HCT116 (cell line): ENCODE data around the gene PDE8A. TPM values are rescaled to one million over a fixed set of nuclear protein-coding genes. Genes with fewer than 3 reads are reported as not detected.

Experiments
- ATAC-seq: fragments of 200-7000 bp; cut with Tn5 transposase; 2 replicates; pipeline ENCODE4 v1.9.1; 2020; ENCODE audit warnings: mild to moderate bottlenecking, moderate library complexity
- BruUV-seq: library from RNA; stranded (reverse); fragments of 400-500 nt; replicated peaks from 2 replicates; lab custom pipeline; 2021; lab: Mats Ljungman, UMichigan
- CTCF ChIA-PET: fragments of 300-600 bp; sonication (Branson Sonifier 250); formaldehyde crosslinking; loops from one replicate; lab custom pipeline; 2021; ENCODE audit warnings: antibody characterized with exemption; lab: Charles Lee
- POLR2A ChIA-PET: fragments of 300-600, 350-600 bp; sonication (Branson Sonifier 250); formaldehyde crosslinking; loops from one replicate; lab custom pipeline; 2021; ENCODE audit warnings: antibody characterized with exemption; lab: Charles Lee
- RAD21 ChIA-PET, 2 experiments: fragments of 300-600 bp; sonication (Branson Sonifier 250); formaldehyde crosslinking; loops; one replicate each; lab custom pipeline; 2023; ENCODE audit warnings: low total read pairs in 2 of 2; ENCODE audit not compliant: uncharacterized antibody in 2 of 2, unreplicated experiment in 2 of 2, low non-redundant PET in 1 of 2; lab: Charles Lee
- DNase-seq: peaks from one replicate; pipeline ENCODE4 v3.0.0-alpha.2; 2010; ENCODE audit warnings: low read depth, low spot score
- H2AFZ ChIP-seq: fragments of 200-600 bp; shearing (Covaris generic), sonication (generic); 2 replicates; pipeline ENCODE4 v1.6.1; 2017; ENCODE audit warnings: low read depth, mixed run types, mixed read lengths, antibody characterized with exemption, low read length; ENCODE audit not compliant: poor library complexity, severe bottlenecking
- H3K27ac ChIP-seq: 2 replicates; pipeline ENCODE4 v1.5.1; 2012; ENCODE audit warnings: low read depth, low read length
- H3K27me3 ChIP-seq: fragments of 200-600 bp; sonication (generic); 2 replicates; pipeline ENCODE4 v1.6.1; 2016; ENCODE audit warnings: mixed run types, low read length, mixed read lengths; ENCODE audit not compliant: insufficient read depth
- H3K36me3 ChIP-seq, 2 experiments: fragments of 200-500 bp in 1 of 2; fragments of 200-600 bp in 1 of 2; sonication (Bioruptor generic) in 1 of 2; sonication (generic) in 1 of 2; 2 replicates each; pipeline versions ENCODE4 v1.5.1 to v1.6.1; 2014 to 2016; ENCODE audit warnings: low read length in 2 of 2, inconsistent platforms in 1 of 2, mixed read lengths in 1 of 2, mixed run types in 1 of 2; ENCODE audit not compliant: insufficient read depth in 2 of 2, control insufficient read depth in 1 of 2
- H3K4me1 ChIP-seq, 2 experiments: fragments of 200-600 bp in 1 of 2; sonication (generic) in 1 of 2; 2 replicates each; pipeline versions ENCODE4 v1.5.1 to v1.6.1; 2012 to 2017; ENCODE audit warnings: low read length in 2 of 2, inconsistent platforms in 1 of 2, mild to moderate bottlenecking in 1 of 2, mixed read lengths in 1 of 2, mixed run types in 1 of 2, moderate library complexity in 1 of 2; ENCODE audit not compliant: insufficient read depth in 2 of 2, control insufficient read depth in 1 of 2
- H3K4me2 ChIP-seq: fragments of 200-600 bp; sonication (generic); 2 replicates; pipeline ENCODE4 v1.6.1; 2017; ENCODE audit warnings: mixed run types, low read length, mixed read lengths
- H3K4me3 ChIP-seq, 2 experiments: fragments of 200-600 bp in 1 of 2; sonication (generic) in 1 of 2; replicated peaks in 1 of 2; 2 replicates each; pipeline ENCODE4 v1.5.1; 2011 to 2016; ENCODE audit warnings: low read length in 2 of 2, control low read depth in 1 of 2, low read depth in 1 of 2, mild to moderate bottlenecking in 1 of 2, mixed read lengths in 1 of 2, mixed run types in 1 of 2
- H3K79me2 ChIP-seq: fragments of 200-600 bp; sonication (generic); 2 replicates; pipeline ENCODE4 v1.6.1; 2017; ENCODE audit warnings: mild to moderate bottlenecking, mixed run types, low read length, moderate library complexity, mixed read lengths; ENCODE audit not compliant: insufficient read depth
- H3K9ac ChIP-seq: fragments of 200-600 bp; sonication (generic); 2 replicates; pipeline ENCODE4 v1.6.1; 2016; ENCODE audit warnings: low read length, mixed read lengths
- H3K9me2 ChIP-seq: fragments of 200-600 bp; sonication (generic), shearing (Covaris generic); 2 replicates; pipeline ENCODE4 v1.6.1; 2017; ENCODE audit warnings: mixed run types, mild to moderate bottlenecking, moderate library complexity; ENCODE audit not compliant: insufficient read depth
- H3K9me3 ChIP-seq, 2 experiments: fragments of 200-500 bp in 1 of 2; fragments of 200-600 bp in 1 of 2; sonication (Bioruptor generic) in 1 of 2; sonication (generic) in 1 of 2; 2 replicates each; pipeline ENCODE4 v1.6.1; 2014 to 2017; ENCODE audit warnings: low read length in 2 of 2, mixed read lengths in 2 of 2, inconsistent platforms in 1 of 2, low read depth in 1 of 2, mild to moderate bottlenecking in 1 of 2, mixed run types in 1 of 2, moderate library complexity in 1 of 2; ENCODE audit not compliant: control insufficient read depth in 1 of 2, insufficient read depth in 1 of 2
- H4K20me1 ChIP-seq: fragments of 200-600 bp; sonication (generic), shearing (Covaris generic); 2 replicates; pipeline ENCODE4 v1.6.1; 2017; ENCODE audit warnings: mixed run types, mild to moderate bottlenecking, moderate library complexity; ENCODE audit not compliant: insufficient read depth
- ATF3 ChIP-seq: IDR thresholded peaks from 2 replicates; pipeline ENCODE4 v1.6.1; 2012
- CEBPB ChIP-seq: IDR thresholded peaks from 2 replicates; pipeline ENCODE4 v1.6.1; 2012; ENCODE audit warnings: low read depth
- CTCF ChIP-seq, 3 experiments: fragments of 200-600 bp in 1 of 3; sonication (generic) in 1 of 3; IDR thresholded peaks in 2 of 3; conservative IDR thresholded peaks in 1 of 3; 2 replicates each; pipeline ENCODE4 v1.5.1; 2012 to 2017; ENCODE audit warnings: low read depth in 2 of 3, low read length in 2 of 3, antibody characterized with exemption in 1 of 3, borderline replicate concordance in 1 of 3, control low read depth in 1 of 3, mild to moderate bottlenecking in 1 of 3, mixed read lengths in 1 of 3, mixed run types in 1 of 3, moderate library complexity in 1 of 3; ENCODE audit not compliant: insufficient read depth in 1 of 3
- EGR1 ChIP-seq: IDR thresholded peaks from 2 replicates; pipeline ENCODE4 v1.6.1; 2012; ENCODE audit warnings: low read depth
- EZH2phosphoT487 ChIP-seq: fragments of 200-600 bp; IDR thresholded peaks from 2 replicates; pipeline ENCODE4 v1.6.1; 2018; ENCODE audit warnings: antibody characterized with exemption, borderline replicate concordance
- FOSL1 ChIP-seq: IDR thresholded peaks from 2 replicates; pipeline ENCODE4 v1.6.1; 2012; ENCODE audit warnings: low read depth
- JUND ChIP-seq: IDR thresholded peaks from 2 replicates; pipeline ENCODE4 v1.6.1; 2012
- MAX ChIP-seq: IDR thresholded peaks from 2 replicates; pipeline ENCODE4 v1.6.1; 2012
- RAD21 ChIP-seq: IDR thresholded peaks from 2 replicates; pipeline ENCODE4 v1.6.1; 2012; ENCODE audit warnings: low read depth, mild to moderate bottlenecking
- SP1 ChIP-seq: IDR thresholded peaks from 2 replicates; pipeline ENCODE4 v1.6.1; 2012; ENCODE audit warnings: low read depth
- SRF ChIP-seq: IDR thresholded peaks from 2 replicates; pipeline ENCODE4 v1.6.1; 2012; ENCODE audit warnings: low read depth
- YY1 ChIP-seq: IDR thresholded peaks from 2 replicates; pipeline ENCODE4 v1.6.1; 2011; ENCODE audit warnings: low read length, low read depth, moderate library complexity, mild to moderate bottlenecking; ENCODE audit not compliant: insufficient replicate concordance; ENCODE audit errors: extremely low read depth
- ZBTB33 ChIP-seq: IDR thresholded peaks from 2 replicates; pipeline ENCODE4 v1.6.1; 2011; ENCODE audit warnings: mild to moderate bottlenecking, low read length, moderate library complexity; ENCODE audit not compliant: insufficient replicate concordance; ENCODE audit errors: extremely low read depth
- ZNF274 ChIP-seq: fragments of 200-500 bp; sonication (Bioruptor generic); IDR thresholded peaks from 2 replicates; pipeline ENCODE4 v1.6.1; 2014; ENCODE audit warnings: mild to moderate bottlenecking, low read depth, low read length, inconsistent platforms
- intact Hi-C: fragments of 100-400 bp; cut with micrococcal nuclease; formaldehyde crosslinking; loops from 2 replicates; pipeline ENCODE4 v1.10.0; 2022
- total RNA-seq: library from RNA; stranded (reverse); gene quantifications from one replicate; pipeline ENCODE4 v1.2.1, GENCODE V29; 2021; ENCODE audit not compliant: unreplicated experiment

Gene PDE8A
- total RNA-seq, 1 experiment from 2014 or later, result 37.8 TPM

- TF ChIP-seq ZNF274 (no peak), MAX (peak; percentile 32; the same call in 1 of the 2 replicates), JUND (peak; percentile 61), YY1 (no peak), EZH2phosphoT487 (no peak), CTCF (IDR thresholded peaks at IDR 0.05 in 2 of 3, conservative IDR thresholded peaks at IDR 0.05 in 1 of 3; ENCODE audit: borderline replicate concordance in 1 of 3, insufficient read depth in 1 of 3, low read depth in 2 of 3, low read length in 2 of 3) (no peak), SRF (0 out of 2 replicates have a peak, but pooled peaks have one; percentile 9)
These were observed 160.7 kb downstream of the PDE8A start (continued) for GRCh38 chr15:85142312-85142711.

GRCh38 chr15:85149465-85150129 lies 167.9 kb downstream of the PDE8A start:
- H3K9ac ChIP-seq, result no peak overlapping the region
- ChIA-PET CTCF (no interaction called here), RAD21 (no interaction called here), POLR2A (no interaction called here)
- no peaks in the 10 kb centered on the region for H3K36me3 ChIP-seq
- no peak for ATAC-seq
- DNase-seq, result no peak
- no peak overlapping the region for H3K4me2 ChIP-seq
- H3K4me1 ChIP-seq, result no peaks in the 10 kb centered on the region
- H2AFZ ChIP-seq, result no peak overlapping the region
- H3K27ac ChIP-seq, result no peak overlapping the region
- no peaks in the 10 kb centered on the region for H3K79me2 ChIP-seq
- BruUV-seq, result no TSS peak
- H3K9me3 ChIP-seq, result no peaks in the 10 kb centered on the region
- no peaks in the 10 kb centered on the region for H4K20me1 ChIP-seq
- no peak overlapping the region for H3K4me3 ChIP-seq
- H3K27me3 ChIP-seq, result no peaks in the 10 kb centered on the region
- no peaks in the 10 kb centered on the region for H3K9me2 ChIP-seq
- TF ChIP-seq ZBTB33 (no peak), RAD21 (no peak), FOSL1 (no peak), EGR1 (no peak), ATF3 (no peak), JUND (no peak), CEBPB (no peak), SP1 (no peak)
- intact Hi-C loops, result loop anchor here (10.0 kb wide), 1 partner anchor 135 kb away; no protein-coding TSS in a partner anchor
